ENCODE results near the gene RCN2.

DNA sequence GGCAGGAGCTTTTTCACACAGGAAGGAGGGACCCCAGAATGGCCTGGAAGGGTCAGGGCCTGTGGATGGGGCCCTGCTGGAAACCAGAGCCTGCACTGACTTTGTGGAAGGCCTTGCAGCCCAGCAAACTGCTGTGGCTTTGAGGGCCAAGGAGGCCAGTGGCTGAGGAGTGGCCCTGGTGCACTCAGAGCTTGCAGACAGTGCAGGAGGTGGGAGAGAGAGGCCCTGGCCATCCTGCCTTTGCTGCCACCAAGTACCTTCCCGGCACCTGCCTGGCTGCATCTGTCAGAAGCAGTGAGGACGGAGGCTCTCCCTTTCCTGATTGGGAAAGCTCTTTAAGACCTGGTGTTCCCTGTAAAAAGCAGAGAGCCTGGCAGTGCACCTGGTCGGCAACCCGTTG lies 69.8 kb downstream of the RCN2 start:
- no peak for TF ChIP-seq POLR2AphosphoS5 (IDR thresholded peaks at IDR 0.05; ENCODE audit: borderline replicate concordance, low read depth, low read length)
- no peak for TF ChIP-seq EZH2 (IDR thresholded peaks at IDR 0.05)
